ENCODE measurements around the gene CWC22.

DNA sequence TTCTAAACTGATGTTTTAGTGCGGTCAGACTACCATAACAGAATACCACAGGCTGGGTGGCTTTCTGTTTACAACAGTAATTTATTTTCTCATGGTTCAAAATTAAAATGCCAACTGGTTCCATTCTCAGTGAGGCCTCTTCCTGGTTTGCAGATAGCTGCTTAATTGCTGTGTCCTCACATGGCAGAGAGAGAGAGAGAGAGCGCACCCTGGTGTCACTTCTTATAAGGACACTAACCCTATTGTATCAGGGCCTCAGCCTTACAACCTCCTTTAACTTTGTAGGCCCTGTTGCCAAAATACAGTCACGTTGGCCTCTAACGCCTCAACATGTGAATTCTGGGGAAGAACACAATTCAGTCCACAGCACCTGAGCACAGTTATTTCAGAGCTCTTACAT, 108.2 kb downstream of the CWC22 start:
- TF ChIP-seq, protein P1, sequence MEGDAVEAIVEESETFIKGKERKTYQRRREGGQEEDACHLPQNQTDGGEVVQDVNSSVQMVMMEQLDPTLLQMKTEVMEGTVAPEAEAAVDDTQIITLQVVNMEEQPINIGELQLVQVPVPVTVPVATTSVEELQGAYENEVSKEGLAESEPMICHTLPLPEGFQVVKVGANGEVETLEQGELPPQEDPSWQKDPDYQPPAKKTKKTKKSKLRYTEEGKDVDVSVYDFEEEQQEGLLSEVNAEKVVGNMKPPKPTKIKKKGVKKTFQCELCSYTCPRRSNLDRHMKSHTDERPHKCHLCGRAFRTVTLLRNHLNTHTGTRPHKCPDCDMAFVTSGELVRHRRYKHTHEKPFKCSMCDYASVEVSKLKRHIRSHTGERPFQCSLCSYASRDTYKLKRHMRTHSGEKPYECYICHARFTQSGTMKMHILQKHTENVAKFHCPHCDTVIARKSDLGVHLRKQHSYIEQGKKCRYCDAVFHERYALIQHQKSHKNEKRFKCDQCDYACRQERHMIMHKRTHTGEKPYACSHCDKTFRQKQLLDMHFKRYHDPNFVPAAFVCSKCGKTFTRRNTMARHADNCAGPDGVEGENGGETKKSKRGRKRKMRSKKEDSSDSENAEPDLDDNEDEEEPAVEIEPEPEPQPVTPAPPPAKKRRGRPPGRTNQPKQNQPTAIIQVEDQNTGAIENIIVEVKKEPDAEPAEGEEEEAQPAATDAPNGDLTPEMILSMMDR (IDR thresholded peaks at IDR 0.05) = no peak
- TF ChIP-seq POLR2A (IDR thresholded peaks at IDR 0.05) (no peak), POLR2AphosphoS5 (IDR thresholded peaks at IDR 0.05) (no peak)

Measured in breast epithelium (tissue), 3 donors.